HG02885 (cell line): ENCODE measurements around the gene CHGA.

Experiments
- ATAC-seq: cut with Tn5 transposase; IDR thresholded peaks from one replicate; pipeline ENCODE4 v1.9.1; 2021; ENCODE audit warnings: mild to moderate bottlenecking; ENCODE audit not compliant: unreplicated experiment, poor library complexity

The CHGA gene

DNA sequence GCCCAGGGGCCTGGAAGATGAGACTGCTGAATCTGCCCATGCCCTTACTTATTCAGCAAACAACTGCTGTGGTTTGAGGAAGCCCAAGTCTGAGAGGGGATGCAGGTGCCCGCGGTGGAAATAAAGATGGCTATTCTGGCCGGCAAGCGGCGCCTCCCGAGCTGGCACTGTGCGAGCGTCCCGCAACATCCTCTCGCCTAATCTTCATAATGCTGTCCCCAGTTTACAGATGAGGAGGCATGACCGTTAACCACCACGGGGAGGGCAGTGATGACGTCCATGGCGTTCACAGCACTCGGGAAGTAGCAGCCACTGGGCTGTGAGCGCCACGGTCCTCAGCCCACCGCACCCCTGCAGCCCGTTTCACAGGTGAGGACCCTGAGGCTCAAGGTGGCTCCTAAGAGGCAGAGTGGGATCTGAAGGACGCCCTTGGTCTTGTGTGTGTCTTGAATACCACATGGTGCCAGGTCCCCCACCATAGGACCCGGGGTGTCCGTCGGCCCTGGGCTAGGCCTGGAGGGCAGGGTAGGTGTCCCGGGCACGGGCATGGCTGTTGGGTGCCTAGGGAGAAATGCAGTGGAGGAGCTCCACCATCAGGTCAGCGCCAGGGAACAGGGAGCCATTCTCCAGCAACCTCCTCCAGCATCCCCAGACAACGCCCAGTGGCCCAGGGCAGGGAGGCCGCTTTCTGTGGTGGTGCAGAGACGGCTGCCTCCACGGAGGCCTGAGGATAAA is 20.2 kb downstream of the CHGA start:
- no peak for ATAC-seq

DNA sequence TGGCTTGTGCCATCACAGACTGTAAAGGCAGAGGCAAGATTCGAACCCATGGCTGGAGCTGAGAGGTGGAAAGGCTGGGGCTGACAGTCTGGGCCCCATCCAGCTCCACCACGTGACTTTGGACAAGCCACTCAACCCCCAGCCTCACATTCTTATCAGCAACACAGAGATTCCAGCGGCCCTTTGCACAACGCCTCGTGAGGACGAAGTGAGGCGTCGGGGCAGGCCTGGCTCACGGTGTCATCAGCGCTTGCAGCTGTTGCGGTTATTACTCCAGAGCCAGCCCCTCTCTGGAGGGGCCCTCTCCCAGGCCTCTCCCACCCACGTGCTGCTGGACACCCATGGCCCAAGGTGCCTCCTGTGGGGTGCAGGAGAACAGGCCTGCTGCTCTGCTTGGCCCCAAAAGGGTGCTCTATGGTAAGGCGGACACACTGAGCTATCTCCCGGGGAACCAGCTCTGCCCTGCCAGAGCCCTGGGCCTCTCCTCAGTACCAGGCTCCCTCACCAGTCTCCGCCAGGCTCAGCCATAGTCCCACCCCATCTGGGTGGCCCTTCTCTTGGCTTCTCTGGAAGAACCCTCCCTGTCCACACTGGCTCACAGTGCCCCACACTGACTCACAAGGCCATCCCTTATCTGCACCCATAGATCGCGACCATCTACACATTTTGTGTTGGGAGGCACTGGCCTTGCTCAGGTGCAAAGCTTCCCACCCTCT is 21.1 kb downstream of the CHGA start:
- ATAC-seq = no peak

DNA sequence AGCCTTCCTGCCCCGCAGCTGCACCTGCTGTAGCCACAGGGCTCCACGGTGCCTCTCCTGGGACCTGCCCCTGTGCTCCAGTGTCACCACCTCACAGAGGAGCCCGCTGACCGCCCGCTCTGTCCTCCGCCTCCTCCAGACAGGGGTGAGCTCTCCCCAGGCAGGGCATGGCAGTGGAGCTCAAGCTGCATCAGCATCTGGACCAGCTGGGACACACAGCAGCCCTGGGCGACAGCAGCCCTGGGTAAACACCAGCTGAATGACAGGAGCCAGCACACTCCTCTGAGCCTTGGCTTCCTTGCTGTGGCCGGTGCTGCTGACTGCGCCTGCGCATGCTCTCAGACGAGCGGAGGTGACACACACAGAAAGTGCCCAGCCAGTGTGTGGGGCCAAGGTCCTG is 22.0 kb downstream of the CHGA start:
- ATAC-seq = no peak

DNA sequence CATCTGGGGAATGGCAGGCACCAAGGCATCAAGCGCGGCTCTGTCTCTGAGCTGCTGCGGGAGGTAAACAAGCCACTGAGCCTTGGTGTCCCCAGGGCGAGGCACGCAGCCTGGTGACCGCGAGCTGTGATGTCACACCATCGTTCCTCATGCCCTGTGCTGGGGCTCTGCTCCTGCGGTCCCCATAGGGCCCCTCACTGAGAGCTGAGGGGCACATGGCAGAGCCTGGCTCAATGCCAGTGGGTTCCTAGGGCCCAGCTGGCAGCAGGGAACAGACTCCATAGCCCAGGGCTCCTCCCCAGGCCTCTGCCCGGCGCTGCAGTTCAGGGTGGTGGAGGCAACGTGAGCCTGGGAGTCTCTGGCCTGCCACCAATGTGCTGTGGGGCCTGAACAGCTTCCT is 22.6 kb downstream of the CHGA start:
- ATAC-seq = no peak

DNA sequence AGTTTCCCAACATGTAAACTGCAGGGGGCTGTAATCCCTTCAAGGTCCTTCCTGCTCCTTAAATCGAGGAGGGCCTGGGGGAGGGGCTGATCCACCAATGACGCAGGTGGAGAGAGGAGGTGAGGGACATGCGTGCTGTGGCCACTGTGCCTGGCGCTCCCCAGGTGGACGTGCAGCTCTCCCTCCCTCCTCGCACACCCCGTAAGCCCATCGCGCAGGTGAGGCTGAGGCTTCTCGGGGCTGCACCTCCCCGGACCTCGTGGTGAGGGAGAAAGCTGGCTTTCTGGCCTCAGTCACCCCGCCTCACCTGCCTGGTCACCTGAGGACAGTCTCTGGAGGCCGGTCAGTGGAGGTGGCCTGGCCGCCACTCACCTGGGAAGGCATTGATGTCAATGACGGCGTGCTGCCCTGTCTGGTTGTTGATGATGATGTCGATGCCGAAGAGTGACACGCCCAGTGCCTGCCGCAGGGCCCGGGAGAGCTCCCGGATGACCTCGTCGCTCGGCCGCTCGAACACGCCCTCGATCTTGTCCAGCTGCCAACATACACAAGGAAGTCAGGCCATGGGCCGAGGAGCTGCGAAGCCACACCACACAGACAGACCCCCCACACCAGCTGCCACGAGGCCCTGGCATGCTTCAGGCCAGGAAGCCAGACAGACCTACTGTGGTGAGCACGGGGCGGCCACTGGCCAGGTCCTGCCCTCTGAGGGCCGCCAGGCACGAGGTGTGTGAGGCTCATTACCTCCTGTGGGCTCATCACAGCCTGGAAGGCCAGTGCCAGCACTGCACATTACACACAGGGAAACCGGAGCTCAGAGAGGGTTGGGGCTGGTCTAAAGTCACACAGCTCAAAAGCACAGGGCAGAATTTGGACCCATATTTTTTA is 23.3 kb downstream of the CHGA start:
- no peak for ATAC-seq

DNA sequence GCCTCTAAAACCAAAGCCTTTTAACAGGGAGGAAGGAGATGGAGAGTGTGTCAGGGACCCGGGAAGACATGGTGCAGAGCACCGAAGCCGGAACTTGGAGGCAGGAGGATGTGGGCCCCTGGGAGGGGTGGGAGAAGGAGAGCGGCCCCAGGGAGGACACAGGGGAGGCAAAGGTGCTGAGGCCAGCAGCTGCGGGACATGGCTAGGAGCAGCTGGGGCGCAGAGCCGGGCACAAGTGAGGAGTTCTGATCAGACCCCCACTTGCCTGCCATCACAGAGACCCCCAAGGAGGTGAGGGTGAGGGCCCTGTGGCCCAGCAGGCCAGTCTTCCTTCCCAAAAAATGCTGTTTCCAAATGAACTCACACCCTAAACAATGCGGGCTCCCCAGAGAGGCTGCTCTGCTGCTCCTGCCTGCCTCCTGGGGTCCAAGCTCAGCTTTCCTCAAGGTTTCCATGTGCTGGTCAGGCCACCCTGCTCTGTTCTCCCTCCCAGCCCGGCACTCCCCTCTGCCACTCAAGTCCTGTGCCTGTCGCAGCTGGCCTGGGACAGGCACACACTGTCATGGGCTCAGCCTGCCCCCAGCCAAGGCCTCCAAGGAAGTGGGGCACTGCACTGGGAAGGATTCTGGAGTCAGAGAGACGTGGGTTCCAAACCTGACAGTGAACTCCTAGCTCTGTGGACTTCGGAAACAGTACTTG is 24.0 kb downstream of the CHGA start:
- no peak for ATAC-seq

DNA sequence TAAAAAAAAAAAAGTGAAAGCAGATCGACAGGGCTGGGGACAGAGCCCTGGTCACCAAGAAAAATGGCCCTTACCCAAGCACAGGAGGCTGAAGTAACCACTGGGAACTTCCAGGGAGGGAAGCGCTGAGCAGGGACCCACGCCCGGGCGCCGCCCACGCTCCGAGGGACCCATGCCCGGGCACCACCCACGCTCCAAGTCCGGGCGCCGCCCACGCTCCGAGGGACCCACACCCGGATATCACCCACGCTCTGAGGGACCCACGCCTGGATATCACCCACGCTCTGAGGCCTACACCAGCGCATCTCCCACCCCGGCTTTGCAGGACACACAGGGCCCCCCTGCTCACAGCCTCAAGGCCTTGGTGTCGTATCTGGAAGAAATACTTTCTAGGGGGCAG is 25.7 kb downstream of the CHGA start:
- no peak for ATAC-seq

DNA sequence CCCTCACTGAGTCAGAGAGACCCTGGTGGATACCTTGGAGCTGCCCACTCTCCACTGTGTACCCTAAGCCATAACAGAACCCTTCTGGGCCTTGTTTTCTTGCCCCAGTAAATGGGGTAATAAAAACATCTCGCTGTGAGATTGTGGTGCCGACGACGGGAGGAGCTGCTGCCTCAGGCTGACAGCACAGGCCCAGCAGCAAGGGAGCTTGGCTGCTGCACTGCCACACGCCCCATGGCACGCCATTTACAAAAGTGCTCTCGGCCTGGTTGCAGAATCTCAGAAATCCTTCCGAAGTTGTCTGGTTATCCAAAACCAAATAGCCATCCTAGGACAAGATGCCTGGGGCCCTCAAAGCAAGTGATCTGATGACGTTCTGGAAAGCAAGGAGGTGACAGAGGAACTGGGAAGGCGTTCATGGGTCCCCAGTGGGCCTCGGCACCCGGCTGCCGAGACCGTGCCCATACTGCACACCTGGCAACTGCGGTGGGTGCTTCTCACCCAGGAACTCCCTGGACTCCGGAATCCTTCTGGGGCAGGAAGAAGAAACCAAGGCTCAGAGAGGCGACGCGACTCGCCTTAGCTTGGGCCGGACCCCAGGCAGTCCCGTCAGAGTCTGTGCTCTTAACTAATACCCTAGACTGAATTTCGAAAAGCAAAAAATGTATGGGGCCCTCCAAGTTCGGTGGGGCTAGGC is 26.7 kb downstream of the CHGA start:
- ATAC-seq = no peak

DNA sequence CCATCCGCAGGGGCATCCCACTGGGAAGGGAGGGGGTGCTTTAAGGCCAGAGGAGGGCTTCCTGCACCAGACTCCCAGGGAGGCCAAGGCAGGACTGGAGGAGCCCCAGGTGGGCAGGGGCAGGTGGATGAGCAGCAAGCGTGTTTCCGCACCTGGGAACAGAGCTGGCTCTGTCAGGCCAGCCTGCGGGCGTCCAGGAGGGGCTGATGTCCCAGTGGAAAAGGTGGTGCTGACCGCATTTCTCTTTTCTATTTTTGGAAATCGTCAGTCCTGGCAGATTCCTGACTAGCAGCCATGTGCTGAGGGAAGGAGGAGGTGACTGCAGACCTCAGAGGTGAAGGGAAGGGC is 27.2 kb downstream of the CHGA start:
- no peak for ATAC-seq

DNA sequence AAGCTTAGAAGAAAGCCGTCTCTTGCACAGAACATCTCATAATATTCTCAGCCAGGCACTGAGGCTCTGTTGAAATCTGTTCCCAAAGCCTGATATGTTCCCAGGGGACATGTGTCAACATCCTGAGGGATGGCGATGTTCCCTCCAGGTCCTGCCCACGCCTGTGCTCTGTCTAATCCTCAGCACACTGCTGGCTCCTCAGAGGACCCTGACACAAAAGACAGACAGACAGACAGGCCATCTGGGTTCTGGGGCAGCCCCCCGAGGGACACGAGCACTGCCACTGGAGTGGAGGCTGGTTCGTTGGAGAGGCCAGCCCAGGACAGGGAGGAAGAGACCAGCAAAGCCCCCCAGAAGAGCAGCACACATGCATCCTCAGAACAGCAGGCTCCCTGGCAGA is 27.8 kb downstream of the CHGA start:
- no peak for ATAC-seq

DNA sequence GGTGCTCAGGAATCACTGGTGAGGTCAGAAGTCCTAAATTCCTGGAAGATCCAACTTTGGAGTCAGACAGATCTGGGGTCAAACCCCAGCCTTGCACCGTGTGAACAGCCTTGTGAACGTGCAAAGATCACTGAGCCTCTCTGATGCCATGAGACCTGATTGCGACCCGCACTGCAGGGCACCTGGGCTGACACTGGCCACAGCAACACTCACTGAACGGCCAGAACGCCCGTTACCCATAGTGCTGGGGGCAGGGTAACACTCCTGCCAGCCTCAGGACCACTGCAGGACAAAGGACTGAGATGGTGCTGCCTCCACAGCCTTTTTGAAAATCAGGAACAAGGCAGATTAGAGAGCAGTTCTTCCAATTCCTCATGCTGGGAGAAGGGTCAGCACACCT is 28.3 kb downstream of the CHGA start:
- ATAC-seq = no peak

DNA sequence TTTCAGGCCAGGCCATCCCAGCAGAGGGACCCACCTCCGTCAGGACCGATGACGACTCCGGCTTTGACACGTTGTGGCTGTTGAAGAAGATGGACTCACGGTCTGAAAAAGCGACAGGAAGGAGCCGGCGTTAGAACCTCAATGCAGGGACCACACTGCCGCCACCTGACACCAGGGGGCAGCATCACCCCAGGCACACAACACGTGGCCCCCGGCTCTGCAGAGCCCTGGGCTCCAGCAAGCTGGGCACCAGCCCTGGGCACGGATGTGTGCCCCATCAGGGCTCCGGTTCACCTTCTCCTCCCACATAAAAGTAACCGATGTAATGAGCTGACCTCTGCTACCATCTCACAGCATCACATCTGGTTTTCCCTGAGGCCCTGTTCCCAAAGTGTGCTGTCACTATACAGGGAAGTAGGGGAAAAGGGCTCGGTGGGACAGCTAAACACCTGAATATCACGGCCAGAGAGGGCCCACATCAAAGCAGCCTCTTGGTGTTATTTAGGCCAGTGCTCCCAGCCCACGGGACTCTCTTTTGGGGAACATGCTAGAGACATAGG is 29.0 kb downstream of the CHGA start:
- ATAC-seq = peak; percentile 84

DNA sequence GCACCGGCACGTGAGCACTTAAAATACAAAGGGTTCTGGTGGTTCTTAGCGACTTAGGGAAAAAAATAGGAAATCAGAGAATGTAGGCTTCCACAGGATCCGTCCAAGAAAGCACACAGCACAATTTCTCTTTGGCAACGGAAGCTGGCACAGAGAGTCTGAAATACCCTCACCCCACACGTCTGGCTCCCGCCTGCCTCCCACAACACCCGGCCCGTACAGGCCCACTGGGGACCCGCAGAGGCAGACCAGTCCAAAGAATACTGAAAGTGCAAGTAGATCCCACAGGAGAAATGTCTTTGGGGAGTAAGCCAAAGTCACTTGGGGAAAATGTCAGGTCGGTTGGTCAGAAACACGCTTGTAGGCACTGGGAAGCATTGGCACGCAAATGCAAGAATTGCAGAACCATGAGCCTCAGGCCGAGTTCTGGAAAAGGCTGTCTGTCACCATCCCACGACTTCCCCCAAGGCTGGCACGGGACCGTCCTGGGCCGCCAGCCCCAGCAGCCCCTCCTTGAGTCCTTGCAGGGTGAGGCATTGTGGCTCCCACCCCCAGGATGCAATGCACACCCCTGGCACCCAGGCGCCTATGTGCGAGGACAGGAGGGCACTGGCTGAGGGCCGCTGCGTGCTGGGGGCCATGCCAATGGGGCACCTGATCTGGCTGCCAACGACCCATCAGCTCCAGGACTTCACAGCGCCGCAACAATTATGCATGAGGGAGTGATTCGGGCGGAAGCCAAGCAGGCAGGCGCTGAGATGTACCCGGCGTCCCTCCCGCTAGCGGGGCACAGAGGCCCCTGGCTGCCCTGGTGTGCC is 29.7 kb downstream of the CHGA start:
- no peak for ATAC-seq

DNA sequence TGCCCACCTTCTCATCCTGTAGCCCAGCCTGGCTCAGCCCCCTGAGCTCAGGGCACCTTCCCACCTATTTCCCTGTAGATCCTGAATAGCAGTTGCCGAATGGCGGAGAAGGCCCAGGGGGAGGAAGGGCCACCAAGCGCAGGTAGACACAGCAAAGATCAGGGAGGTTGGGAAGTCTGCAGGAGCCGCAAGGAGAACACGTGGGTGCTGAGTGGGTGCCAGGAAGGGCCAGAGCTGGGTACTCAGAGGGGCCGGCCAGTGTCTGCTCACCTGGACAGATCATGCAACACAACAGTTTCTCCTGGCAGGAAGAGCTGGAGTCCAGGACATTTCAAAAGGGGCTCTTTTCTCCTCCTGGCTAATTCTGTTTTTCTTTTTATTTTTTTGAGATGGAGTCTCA is 30.6 kb downstream of the CHGA start:
- no peak for ATAC-seq

DNA sequence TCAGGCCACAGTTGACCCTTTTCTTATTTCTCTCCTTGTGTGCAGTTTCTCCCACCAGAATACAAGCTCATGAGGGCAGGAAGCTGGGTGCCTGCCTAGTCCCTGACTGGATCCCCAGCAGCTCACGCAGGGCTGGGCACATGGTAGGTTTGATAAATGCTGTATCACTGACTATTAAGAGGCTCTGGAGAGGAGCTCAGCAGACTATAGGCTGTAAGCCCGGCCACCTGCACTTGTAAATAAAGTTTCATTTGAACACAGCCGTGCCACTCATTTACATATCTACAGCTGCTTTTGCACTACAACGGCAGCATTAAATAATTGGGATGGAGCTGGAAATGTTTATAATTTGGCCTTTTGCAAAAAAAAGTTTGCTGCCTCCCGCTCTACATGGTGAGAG is 32.0 kb downstream of the CHGA start:
- ATAC-seq = no peak

DNA sequence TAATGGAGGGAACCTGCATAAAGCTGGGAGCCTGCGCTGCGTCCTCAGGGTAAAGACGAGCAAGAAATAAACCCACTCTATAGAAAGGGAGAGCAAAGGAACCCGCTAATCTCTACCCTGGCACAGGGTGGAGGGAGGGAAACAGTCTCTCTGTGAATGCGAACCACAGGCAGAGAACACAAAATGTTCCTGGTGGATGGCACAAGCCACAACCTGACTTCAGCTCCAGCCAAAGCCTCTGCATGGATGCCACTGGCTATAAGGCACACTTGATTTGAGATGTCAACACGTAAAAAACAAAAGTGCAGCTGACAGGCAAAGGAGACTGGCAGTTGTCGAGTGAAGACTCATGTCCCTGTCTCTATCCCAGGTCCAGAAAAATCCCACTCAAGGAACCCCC is 32.4 kb downstream of the CHGA start:
- ATAC-seq = no peak

DNA sequence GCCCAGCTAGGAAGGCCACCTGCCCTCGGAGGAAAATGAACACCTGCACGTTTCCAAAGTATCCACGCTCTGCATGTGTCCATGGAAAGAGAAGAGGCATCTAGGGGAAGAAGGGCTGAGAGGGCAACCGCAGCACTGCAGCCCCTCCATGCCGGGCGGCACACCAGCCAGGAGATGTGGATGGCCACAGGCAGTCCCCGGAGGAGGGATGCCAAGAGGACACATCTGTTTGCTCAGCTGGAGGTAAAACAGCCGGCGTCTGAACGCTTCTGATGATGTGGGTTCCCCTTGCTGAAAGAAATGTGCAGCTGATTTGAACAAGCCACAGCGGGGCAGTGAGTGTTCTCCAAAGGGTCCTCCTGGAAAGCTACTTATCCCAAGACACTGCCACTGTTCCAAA is 34.0 kb downstream of the CHGA start:
- ATAC-seq = no peak

DNA sequence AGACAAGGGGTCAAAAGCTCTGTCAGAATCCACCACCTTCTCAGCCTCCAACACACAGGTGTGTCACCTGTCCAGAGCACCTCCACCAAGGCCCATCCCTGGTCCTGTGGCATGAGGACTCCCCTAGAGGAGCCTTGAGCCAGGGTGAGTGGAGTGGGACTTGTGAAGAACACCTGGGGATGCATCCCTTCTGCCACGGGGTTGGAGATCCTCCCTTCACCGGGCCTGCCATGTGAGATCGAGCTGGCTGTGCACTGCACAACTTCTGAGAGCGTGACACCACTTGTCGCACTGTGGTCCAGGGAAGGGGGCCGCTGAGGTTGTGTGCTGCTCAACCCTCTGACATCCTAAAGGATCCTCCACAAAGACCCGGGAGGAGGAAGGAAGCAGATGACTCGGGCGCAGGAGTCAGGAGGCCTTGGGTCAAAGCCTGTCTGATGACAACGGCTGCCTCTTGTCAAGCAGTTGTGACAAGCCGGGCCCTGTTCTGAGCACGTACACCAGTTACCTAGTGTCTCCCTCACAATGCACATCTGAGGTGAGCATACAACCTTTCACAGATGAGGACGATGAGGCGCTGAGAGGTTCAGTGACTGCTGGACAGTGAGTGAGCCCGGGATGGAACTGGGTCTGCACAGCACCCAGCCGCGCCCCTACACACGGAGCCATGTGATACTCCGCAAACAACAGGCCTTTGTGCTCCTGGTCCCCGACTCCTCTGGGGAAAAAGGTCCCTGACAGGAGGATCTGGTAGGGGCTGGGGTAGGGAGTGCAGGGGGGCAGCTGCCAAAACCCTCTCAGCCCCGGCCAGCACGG is 35.6 kb downstream of the CHGA start:
- no peak for ATAC-seq
